PFSK-1 (cell line): Measurements from ENCODE around the gene PJVK.

Experiments
- FOXP2 ChIP-seq: optimal IDR thresholded peaks from 2 replicates; pipeline ENCODE3; 2011; ENCODE audit warnings: borderline replicate concordance, control low read depth, inconsistent platforms; ENCODE audit not compliant: insufficient read depth; ENCODE audit errors: extremely low read length, extremely low read depth
- POLR2AphosphoS5 ChIP-seq: IDR thresholded peaks from 2 replicates; pipeline ENCODE4 v1.6.1; 2012; ENCODE audit warnings: low read depth, mild to moderate bottlenecking, control low read depth, low read length, moderate library complexity
- REST ChIP-seq, 2 experiments: IDR thresholded peaks; 2 replicates each; pipeline versions ENCODE4 v1.6.1 to v1.8.0; 2011 to 2012; ENCODE audit warnings: low read depth in 2 of 2, low read length in 2 of 2, control low read depth in 1 of 2, inconsistent platforms in 1 of 2, mild to moderate bottlenecking in 1 of 2, moderate library complexity in 1 of 2; ENCODE audit not compliant: insufficient read depth in 1 of 2
- SIN3A ChIP-seq: IDR thresholded peaks from 2 replicates; pipeline ENCODE4 v1.6.1; 2012; ENCODE audit warnings: mild to moderate bottlenecking, low read length, moderate library complexity, borderline replicate concordance; ENCODE audit not compliant: insufficient read depth
- TAF1 ChIP-seq: IDR thresholded peaks from 2 replicates; pipeline ENCODE4 v1.6.1; 2012; ENCODE audit warnings: low read length, control low read depth, borderline replicate concordance; ENCODE audit not compliant: insufficient read depth

PJVK gene

GRCh38 chr2:178457390-178457886 is 6.3 kb downstream of the PJVK start:
- TF ChIP-seq FOXP2 (no peak), POLR2AphosphoS5 (no peak), SIN3A (no peak), TAF1 (no peak), REST (IDR thresholded peaks at IDR 0.05; ENCODE audit: insufficient read depth in 1 of 2, low read depth in 2 of 2, low read length in 2 of 2) (no peak)

GRCh38 chr2:178469219-178469849 is 18.2 kb downstream of the PJVK start:
- no peak for TF ChIP-seq SIN3A
- TF ChIP-seq POLR2AphosphoS5, result no peak
- no peak for TF ChIP-seq REST (IDR thresholded peaks at IDR 0.05; ENCODE audit: insufficient read depth in 1 of 2, low read depth in 2 of 2, low read length in 2 of 2)
- no peak for TF ChIP-seq TAF1
- TF ChIP-seq FOXP2, result no peak

GRCh38 chr2:178473373-178473772 is 22.2 kb downstream of the PJVK start:
- no peak for TF ChIP-seq POLR2AphosphoS5

- TF ChIP-seq SIN3A, result no peak
- TF ChIP-seq POLR2AphosphoS5, result no peak
- no peak for TF ChIP-seq FOXP2
- TF ChIP-seq REST (IDR thresholded peaks at IDR 0.05; ENCODE audit: insufficient read depth in 1 of 2, low read depth in 2 of 2, low read length in 2 of 2), result no peak
- TF ChIP-seq TAF1, result no peak
Observed at GRCh38 chr2:178473931-178474330, 22.8 kb downstream of the PJVK start.

- TF ChIP-seq REST (IDR thresholded peaks at IDR 0.05; ENCODE audit: insufficient read depth in 1 of 2, low read depth in 2 of 2, low read length in 2 of 2), result no peak
- TF ChIP-seq SIN3A, result no peak
- no peak for TF ChIP-seq POLR2AphosphoS5
- TF ChIP-seq FOXP2, result no peak
- no peak for TF ChIP-seq TAF1
Observed at GRCh38 chr2:178474560-178474959, 23.4 kb downstream of the PJVK start.
